DMS53 treated with DMSO at 0.1 percent for 48 hours (cell line): ENCODE data around the gene AFAP1.

Experiments used
- DNase-seq: peaks from one replicate; lab custom pipeline; 2025; ENCODE audit not compliant: unreplicated experiment; lab: John Stamatoyannopoulos, UW

AFAP1 gene

GRCh38 chr4:7745301-7745885 lies 194.3 kb downstream of the AFAP1 start:
- DNase-seq, result no peak

GRCh38 chr4:7744142-7744804 lies 195.4 kb downstream of the AFAP1 start:
- DNase-seq, result no peak

GRCh38 chr4:7742807-7743280 lies 196.8 kb downstream of the AFAP1 start:
- no peak for DNase-seq

GRCh38 chr4:7741946-7742806 lies 197.5 kb downstream of the AFAP1 start:
- no peak for DNase-seq

GRCh38 chr4:7740866-7741525 lies 198.7 kb downstream of the AFAP1 start:
- DNase-seq, result no peak

- no peak for DNase-seq
Observed at GRCh38 chr4:7739918-7740865, 199.5 kb downstream of the AFAP1 start.

GRCh38 chr4:7739077-7739917 lies 200.4 kb downstream of the AFAP1 start:
- DNase-seq, result no peak

GRCh38 chr4:7738458-7739076 lies 201.1 kb downstream of the AFAP1 start:
- no peak for DNase-seq

- no peak for DNase-seq
Observed at GRCh38 chr4:7737752-7738457, 201.8 kb downstream of the AFAP1 start.

- no peak for DNase-seq
Observed at GRCh38 chr4:7737268-7737645, 202.4 kb downstream of the AFAP1 start.

- DNase-seq, result no peak
Observed at GRCh38 chr4:7736436-7737267, 203.0 kb downstream of the AFAP1 start.

GRCh38 chr4:7735961-7736360 lies 203.7 kb downstream of the AFAP1 start:
- DNase-seq, result no peak

GRCh38 chr4:7735395-7735794 lies 204.3 kb downstream of the AFAP1 start:
- no peak for DNase-seq

- no peak for DNase-seq
Observed at GRCh38 chr4:7734651-7735260, 204.9 kb downstream of the AFAP1 start.

GRCh38 chr4:7733801-7734650 lies 205.6 kb downstream of the AFAP1 start:
- no peak for DNase-seq

- no peak for DNase-seq
Observed at GRCh38 chr4:7733201-7733600, 206.5 kb downstream of the AFAP1 start.
